Measurements from ENCODE around the gene RDH16.

The RDH16 gene

GRCh38 chr12:56957229-56958052 is at the start of gene RDH16:
TSS of gene RDH16 (minus strand) at chr12:56957608. CDS start at chr12:56957462, 146 bp downstream.
- DNase-seq: no peak

- DNase-seq: no peak
Observed at GRCh38 chr12:57006809-57007475, 49.5 kb upstream of the RDH16 start.

- DNase-seq: no peak
Observed at GRCh38 chr12:57005980-57006808, 48.8 kb upstream of the RDH16 start, which contains the start of gene ZBTB39. TSS of gene ZBTB39 (minus strand) at chr12:57006546. CDS start at chr12:57004917, 1,629 bp downstream.

- no peak for DNase-seq
Observed at GRCh38 chr12:57004651-57005050, 47.2 kb upstream of the RDH16 start.

GRCh38 chr12:57003395-57003794 is 46.0 kb upstream of the RDH16 start:
- DNase-seq: no peak

GRCh38 chr12:57001448-57001906 is 44.1 kb upstream of the RDH16 start:
- DNase-seq: no peak

GRCh38 chr12:57000393-57000792 is 43.0 kb upstream of the RDH16 start:
- no peak for DNase-seq

- DNase-seq: no peak
Observed at GRCh38 chr12:56999456-56999855, 42.0 kb upstream of the RDH16 start.

- no peak for DNase-seq
Observed at GRCh38 chr12:56998981-56999380, 41.6 kb upstream of the RDH16 start.

- no peak for DNase-seq
Observed at GRCh38 chr12:56998316-56998715, 40.9 kb upstream of the RDH16 start.

- DNase-seq: no peak
Observed at GRCh38 chr12:56996793-56997545, 39.6 kb upstream of the RDH16 start.

GRCh38 chr12:56995930-56996496 is 38.6 kb upstream of the RDH16 start:
- no peak for DNase-seq

- no peak for DNase-seq
Observed at GRCh38 chr12:56995201-56995929, 38.0 kb upstream of the RDH16 start.

GRCh38 chr12:56994231-56994746 is 36.9 kb upstream of the RDH16 start:
- DNase-seq: no peak

GRCh38 chr12:56993346-56993745 is 35.9 kb upstream of the RDH16 start:
- no peak for DNase-seq

- no peak for DNase-seq
Observed at GRCh38 chr12:56991319-56992246, 34.2 kb upstream of the RDH16 start.

GRCh38 chr12:56990648-56991318 is 33.4 kb upstream of the RDH16 start:
- DNase-seq: no peak

- DNase-seq: no peak
Observed at GRCh38 chr12:56989861-56990610, 32.6 kb upstream of the RDH16 start.
